Measurements from ENCODE around the gene PGM1. TPM values are rescaled to one million over a fixed set of nuclear protein-coding genes. Genes with fewer than 3 reads are reported as not detected.

PGM1 gene
- total RNA-seq, 1 experiment from 2014 or later = 54.6 TPM

- RAD21 ChIA-PET (ENCODE audit: low non-redundant PET in 1 of 2, low total read pairs in 2 of 2, uncharacterized antibody in 2 of 2, unreplicated experiment in 2 of 2) = no interaction called here
Observed at GRCh38 chr1:63632110-63632509, 38.9 kb downstream of the PGM1 start.

More at GRCh38 chr1:63632110-63632509, 38.9 kb downstream of the PGM1 start:
- TF ChIP-seq SRF (IDR thresholded peaks at IDR 0.05; ENCODE audit: low read depth) = no peak
- TF ChIP-seq EZH2 (IDR thresholded peaks at IDR 0.05) = no peak
- no peak for TF ChIP-seq ZNF274 (IDR thresholded peaks at IDR 0.05; ENCODE audit: low read depth, low read length)
- TF ChIP-seq REST (IDR thresholded peaks at IDR 0.05; ENCODE audit: low read depth) = no peak
- no peak for TF ChIP-seq ELF1 (IDR thresholded peaks at IDR 0.05; ENCODE audit: borderline replicate concordance, low read depth)
- TF ChIP-seq EGR1 (IDR thresholded peaks at IDR 0.05; ENCODE audit: low read depth) = no peak
- TF ChIP-seq ZBTB33 (IDR thresholded peaks at IDR 0.05; ENCODE audit: extremely low read depth, insufficient replicate concordance, low read length) = no peak
- TF ChIP-seq POLR2A (IDR thresholded peaks at IDR 0.05; ENCODE audit: borderline replicate concordance, extremely low read depth, insufficient read depth, insufficient read length) = no peak
- no peak for TF ChIP-seq MAX (IDR thresholded peaks at IDR 0.05)
- TF ChIP-seq JUND (IDR thresholded peaks at IDR 0.05) = no peak
- TF ChIP-seq EZH2phosphoT487 (IDR thresholded peaks at IDR 0.05; ENCODE audit: borderline replicate concordance) = no peak
- no peak for TF ChIP-seq CTCF (IDR thresholded peaks at IDR 0.05 in 2 of 3, conservative IDR thresholded peaks at IDR 0.05 in 1 of 3; ENCODE audit: borderline replicate concordance in 1 of 3, insufficient read depth in 1 of 3, low read depth in 2 of 3, low read length in 2 of 3)
- TF ChIP-seq POLR2AphosphoS5 (IDR thresholded peaks at IDR 0.05; ENCODE audit: low read depth, low read length) = no peak
- no peak for TF ChIP-seq RAD21 (IDR thresholded peaks at IDR 0.05; ENCODE audit: low read depth)
- no peak for TF ChIP-seq TCF7L2 (IDR thresholded peaks at IDR 0.05; ENCODE audit: borderline replicate concordance, extremely low read depth, insufficient read depth, insufficient read length)
- TF ChIP-seq FOSL1 (IDR thresholded peaks at IDR 0.05; ENCODE audit: low read depth) = no peak
- no peak for TF ChIP-seq CBX3 (IDR thresholded peaks at IDR 0.05; ENCODE audit: low read depth)
- TF ChIP-seq ATF3 (IDR thresholded peaks at IDR 0.05) = no peak
- TF ChIP-seq CEBPB (IDR thresholded peaks at IDR 0.05; ENCODE audit: low read depth) = no peak
- TF ChIP-seq SP1 (IDR thresholded peaks at IDR 0.05; ENCODE audit: low read depth) = no peak
- Histone ChIP-seq H2AFZ (ENCODE audit: low read depth, low read length, poor library complexity, severe bottlenecking) (no peak overlapping the region), H3K27me3 (ENCODE audit: insufficient read depth, low read length) (no peaks in the 10 kb centered on the region), H3K4me2 (ENCODE audit: low read length) (no peak overlapping the region), H3K9me3 (ENCODE audit: control insufficient read depth in 1 of 2, insufficient read depth in 1 of 2, low read depth in 1 of 2, low read length in 2 of 2) (no peaks in the 10 kb centered on the region), H4K20me1 (ENCODE audit: insufficient read depth) (no peaks in the 10 kb centered on the region), H3K36me3 (ENCODE audit: control insufficient read depth in 1 of 2, insufficient read depth in 2 of 2, low read length in 2 of 2) (peaks cover 6 to 9% of the 10 kb centered on the region in 2 experiments; a peak in 3 of 4 replicates), H3K27ac (ENCODE audit: low read depth, low read length) (no peak overlapping the region), H3K9ac (ENCODE audit: low read length) (no peak overlapping the region), H3K79me2 (ENCODE audit: insufficient read depth, low read length) (no peaks in the 10 kb centered on the region), H3K9me2 (ENCODE audit: insufficient read depth) (no peaks in the 10 kb centered on the region), H3K4me3 (replicated peaks in 1 of 2; ENCODE audit: low read depth in 1 of 2, low read length in 2 of 2) (no peak overlapping the region), H3K4me1 (ENCODE audit: control insufficient read depth in 1 of 2, insufficient read depth in 2 of 2, low read length in 2 of 2) (peaks cover 0 to 19% of the 10 kb centered on the region in 2 experiments; a peak in 3 of 4 replicates)
- POLR2A ChIA-PET = no interaction called here
- CTCF ChIA-PET = no interaction called here
- no TSS peak for BruUV-seq (replicated peaks)
- intact Hi-C loops (cut with micrococcal nuclease) = no loop called here
- ATAC-seq = no peak
- no peak for DNase-seq (ENCODE audit: low read depth, low spot score)

Data from HCT116 (cell line).